ENCODE measurements around the gene AMOT.
A peak's percentile ranks its signal among the peaks of the same experiment; 100 is the strongest.

The AMOT gene

DNA sequence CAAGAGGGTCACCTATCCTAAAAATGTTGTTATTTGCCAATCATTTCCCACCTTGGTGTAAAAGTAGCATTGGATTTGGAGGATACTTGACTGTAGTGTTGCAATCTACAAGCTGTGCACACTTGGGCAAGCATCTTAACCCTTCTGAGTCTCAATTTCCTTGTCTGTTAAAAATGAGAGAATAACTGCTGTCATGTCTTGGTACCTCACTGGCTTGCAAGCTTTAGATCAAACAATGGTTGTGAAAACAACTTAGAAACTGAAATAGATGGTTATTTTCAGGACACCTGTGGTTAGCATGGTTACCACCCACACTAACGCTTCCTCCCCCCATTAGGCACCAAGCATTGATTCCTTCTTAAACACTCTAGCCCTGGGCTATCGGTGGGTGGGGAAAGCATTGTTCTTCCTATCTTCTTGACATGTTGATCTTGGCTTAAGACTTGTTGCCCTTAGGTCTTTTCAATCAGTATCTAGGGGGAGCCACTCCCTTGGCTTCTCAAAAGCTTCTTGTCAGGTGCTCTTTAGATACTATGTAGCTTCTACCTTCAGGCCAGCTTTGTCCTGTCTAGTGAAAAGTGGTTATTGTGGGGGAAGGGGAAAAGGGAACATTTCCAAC lies 10.6 kb upstream of the AMOT start:
- H3K27me3 Mint-ChIP-seq: peaks cover 3% of the 10 kb centered on the region
- no peaks in the 10 kb centered on the region for H3K36me3 Mint-ChIP-seq (ENCODE audit: low read depth)
- H3K9me3 Mint-ChIP-seq: no peaks in the 10 kb centered on the region
- H3K4me1 Mint-ChIP-seq (ENCODE audit: low read depth): peaks cover 5% of the 10 kb centered on the region
- H3K27ac Mint-ChIP-seq: no peak overlapping the region
- intact Hi-C loops (cut with micrococcal nuclease): no loop called here
- H3K4me3 Mint-ChIP-seq: no peak overlapping the region

GRCh38 chrX:112849016-112849415 lies 8.4 kb upstream of the AMOT start:
- no peak overlapping the region for H3K27ac Mint-ChIP-seq
- H3K36me3 Mint-ChIP-seq (ENCODE audit: low read depth): no peaks in the 10 kb centered on the region
- H3K4me1 Mint-ChIP-seq (ENCODE audit: low read depth): peaks cover 5% of the 10 kb centered on the region
- H3K27me3 Mint-ChIP-seq: peaks cover 3% of the 10 kb centered on the region
- H3K4me3 Mint-ChIP-seq: no peak overlapping the region
- intact Hi-C loops (cut with micrococcal nuclease): no loop called here
- no peaks in the 10 kb centered on the region for H3K9me3 Mint-ChIP-seq

- intact Hi-C loops (cut with micrococcal nuclease): no loop called here
Measured at GRCh38 chrX:112846782-112847181, 6.2 kb upstream of the AMOT start.

DNA sequence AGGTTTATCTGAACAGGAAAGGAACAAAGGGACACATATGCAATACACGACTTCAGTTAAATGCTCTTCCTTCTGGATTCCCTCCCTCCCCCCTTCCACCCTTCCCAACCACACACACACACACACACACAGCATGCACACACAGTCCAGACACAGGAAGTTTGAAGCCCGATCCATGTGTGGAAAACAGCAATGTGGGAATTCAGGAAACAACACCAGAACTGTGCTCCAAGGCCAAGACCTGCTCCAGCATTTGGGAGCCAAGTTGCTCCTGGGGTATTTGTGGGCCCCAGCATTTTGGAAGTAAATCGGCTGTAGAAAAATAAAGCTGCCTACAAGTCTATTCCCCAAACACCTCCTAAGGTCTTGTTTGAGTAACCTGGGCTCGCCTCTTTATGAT lies 5.6 kb upstream of the AMOT start:
- intact Hi-C loops (cut with micrococcal nuclease): no loop called here
- Mint-ChIP-seq H3K4me3 (no peak overlapping the region), H3K36me3 (ENCODE audit: low read depth) (no peaks in the 10 kb centered on the region), H3K27ac (no peak overlapping the region), H3K27me3 (peaks cover 3% of the 10 kb centered on the region), H3K9me3 (no peaks in the 10 kb centered on the region), H3K4me1 (ENCODE audit: low read depth) (peaks cover 5% of the 10 kb centered on the region)

More at GRCh38 chrX:112846782-112847181, 6.2 kb upstream of the AMOT start:
- Mint-ChIP-seq H3K9me3 (no peaks in the 10 kb centered on the region), H3K4me3 (no peak overlapping the region), H3K27me3 (peaks cover 6% of the 10 kb centered on the region), H3K36me3 (ENCODE audit: low read depth) (no peaks in the 10 kb centered on the region), H3K4me1 (ENCODE audit: low read depth) (peaks cover 5% of the 10 kb centered on the region), H3K27ac (no peak overlapping the region)

GRCh38 chrX:112844250-112844649 lies 3.6 kb upstream of the AMOT start:
- no peak overlapping the region for H3K27ac Mint-ChIP-seq
- H3K4me3 Mint-ChIP-seq: no peak overlapping the region
- peaks cover 5% of the 10 kb centered on the region for H3K4me1 Mint-ChIP-seq (ENCODE audit: low read depth)
- intact Hi-C loops (cut with micrococcal nuclease): no loop called here
- H3K36me3 Mint-ChIP-seq (ENCODE audit: low read depth): peaks cover 8% of the 10 kb centered on the region
- peaks cover 19% of the 10 kb centered on the region for H3K27me3 Mint-ChIP-seq
- no peaks in the 10 kb centered on the region for H3K9me3 Mint-ChIP-seq

- peaks cover 19% of the 10 kb centered on the region for H3K27me3 Mint-ChIP-seq
- no peaks in the 10 kb centered on the region for H3K4me1 Mint-ChIP-seq (ENCODE audit: low read depth)
- H3K36me3 Mint-ChIP-seq (ENCODE audit: low read depth): peaks cover 8% of the 10 kb centered on the region
- no peaks in the 10 kb centered on the region for H3K9me3 Mint-ChIP-seq
- intact Hi-C loops (cut with micrococcal nuclease): no loop called here
- H3K4me3 Mint-ChIP-seq: peak overlapping the region; percentile 84
- no peak overlapping the region for H3K27ac Mint-ChIP-seq
Measured at GRCh38 chrX:112841820-112842157, 1.2 kb upstream of the AMOT start.

- intact Hi-C loops (cut with micrococcal nuclease): no loop called here
- H3K4me1 Mint-ChIP-seq (ENCODE audit: low read depth): no peaks in the 10 kb centered on the region
- H3K27me3 Mint-ChIP-seq: peaks cover 19% of the 10 kb centered on the region
- peaks cover 8% of the 10 kb centered on the region for H3K36me3 Mint-ChIP-seq (ENCODE audit: low read depth)
- H3K4me3 Mint-ChIP-seq: peak overlapping the region; percentile 84
- H3K9me3 Mint-ChIP-seq: no peaks in the 10 kb centered on the region
- H3K27ac Mint-ChIP-seq: peak overlapping the region; percentile 69
Measured at GRCh38 chrX:112841114-112841819, 636 bp upstream of the AMOT start.

DNA sequence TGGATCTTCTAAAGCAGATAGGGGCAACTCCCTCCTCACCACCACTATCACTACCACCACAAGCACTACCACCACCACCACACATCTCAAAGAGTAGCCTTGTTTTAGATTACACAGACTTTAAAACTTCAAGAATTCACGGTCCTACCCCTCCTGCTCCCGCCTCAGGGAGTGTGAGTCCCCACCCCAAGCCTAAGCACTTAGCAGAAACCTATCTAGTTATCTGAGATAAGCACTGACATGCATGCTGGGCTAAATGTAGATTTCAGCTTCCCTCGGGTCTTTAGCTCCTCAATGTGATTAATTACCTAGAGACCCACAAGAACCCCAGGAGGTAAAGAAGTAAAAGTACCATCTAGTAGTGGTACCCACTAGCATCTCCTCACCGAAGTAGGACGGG lies 775 bp downstream of the AMOT start:
- H3K4me1 Mint-ChIP-seq (ENCODE audit: low read depth): no peaks in the 10 kb centered on the region
- peaks cover 19% of the 10 kb centered on the region for H3K27me3 Mint-ChIP-seq
- H3K36me3 Mint-ChIP-seq (ENCODE audit: low read depth): peaks cover 8% of the 10 kb centered on the region
- H3K27ac Mint-ChIP-seq: no peak overlapping the region
- intact Hi-C loops (cut with micrococcal nuclease): no loop called here
- peak overlapping the region; percentile 84 for H3K4me3 Mint-ChIP-seq
- H3K9me3 Mint-ChIP-seq: no peaks in the 10 kb centered on the region

GRCh38 chrX:112837531-112837930 lies 3.1 kb downstream of the AMOT start:
- intact Hi-C loops (cut with micrococcal nuclease): no loop called here
- no peak overlapping the region for H3K27ac Mint-ChIP-seq
- H3K27me3 Mint-ChIP-seq: peaks cover 16% of the 10 kb centered on the region
- no peak overlapping the region for H3K4me3 Mint-ChIP-seq
- no peaks in the 10 kb centered on the region for H3K4me1 Mint-ChIP-seq (ENCODE audit: low read depth)
- H3K36me3 Mint-ChIP-seq (ENCODE audit: low read depth): peaks cover 8% of the 10 kb centered on the region
- no peaks in the 10 kb centered on the region for H3K9me3 Mint-ChIP-seq

DNA sequence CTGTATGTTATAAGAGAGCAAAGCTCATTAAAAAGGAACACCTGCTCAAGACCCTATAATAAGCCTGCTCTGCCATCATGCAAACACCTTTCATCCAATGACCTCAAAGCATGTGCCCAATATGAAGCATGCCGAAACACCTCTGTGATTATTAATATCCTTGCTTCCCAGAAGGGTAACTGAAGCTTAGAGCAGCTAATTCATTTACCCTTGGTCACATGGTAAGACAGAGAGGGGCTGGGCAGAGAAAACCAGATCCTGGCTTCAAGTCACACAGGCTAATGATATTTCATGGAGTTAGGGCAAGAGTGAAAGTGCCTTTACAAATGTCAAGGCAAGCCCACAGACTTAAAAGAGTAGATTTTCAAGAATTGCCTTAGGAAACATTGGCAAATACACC lies 5.6 kb downstream of the AMOT start:
- no peaks in the 10 kb centered on the region for H3K4me1 Mint-ChIP-seq (ENCODE audit: low read depth)
- peaks cover 5% of the 10 kb centered on the region for H3K27me3 Mint-ChIP-seq
- H3K36me3 Mint-ChIP-seq (ENCODE audit: low read depth): no peaks in the 10 kb centered on the region
- no peak overlapping the region for H3K27ac Mint-ChIP-seq
- intact Hi-C loops (cut with micrococcal nuclease): no loop called here
- no peaks in the 10 kb centered on the region for H3K9me3 Mint-ChIP-seq
- no peak overlapping the region for H3K4me3 Mint-ChIP-seq

DNA sequence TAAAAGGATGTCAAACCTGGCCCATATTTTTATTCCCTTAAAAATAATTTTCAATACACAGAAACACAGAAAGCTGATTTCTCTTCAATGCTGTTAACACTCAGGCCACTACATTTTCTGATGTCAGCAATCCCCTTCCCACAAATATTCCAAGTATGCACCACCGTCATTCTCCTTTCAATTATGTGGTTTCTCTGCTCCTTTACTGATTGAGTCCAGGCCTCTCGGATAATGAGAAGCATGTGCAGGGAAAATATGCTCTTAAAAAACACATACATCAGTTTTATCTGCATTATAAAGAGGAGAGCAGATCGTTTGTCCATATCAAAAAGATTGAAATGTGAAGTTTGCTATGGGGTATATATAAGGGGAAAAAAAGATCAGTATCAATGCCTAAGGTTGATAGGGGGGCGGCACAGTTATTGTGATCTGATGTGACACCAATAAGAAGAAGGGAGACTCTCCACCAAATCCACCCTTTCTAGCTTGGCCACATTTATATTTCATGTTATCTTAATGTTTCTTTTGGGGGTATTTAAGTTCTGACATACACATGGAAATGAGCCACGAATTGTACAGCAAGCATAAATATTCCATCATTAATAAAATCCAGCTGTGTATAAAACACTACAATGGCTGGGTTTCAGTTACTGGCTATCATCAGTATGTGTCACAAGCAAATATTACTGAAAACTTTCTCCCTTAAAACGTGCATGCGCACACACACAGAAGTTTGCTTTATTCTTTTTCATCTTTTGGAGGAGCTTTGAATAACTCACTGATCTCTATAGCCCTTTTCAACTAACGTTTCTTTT lies 6.4 kb downstream of the AMOT start:
- intact Hi-C loops (cut with micrococcal nuclease): no loop called here
- H3K4me3 Mint-ChIP-seq: no peak overlapping the region
- no peaks in the 10 kb centered on the region for H3K9me3 Mint-ChIP-seq
- H3K4me1 Mint-ChIP-seq (ENCODE audit: low read depth): no peaks in the 10 kb centered on the region
- H3K27ac Mint-ChIP-seq: no peak overlapping the region
- no peaks in the 10 kb centered on the region for H3K27me3 Mint-ChIP-seq
- H3K36me3 Mint-ChIP-seq (ENCODE audit: low read depth): no peaks in the 10 kb centered on the region

GRCh38 chrX:112832481-112833095 lies 8.0 kb downstream of the AMOT start:
- Mint-ChIP-seq H3K4me3 (no peak overlapping the region), H3K9me3 (no peaks in the 10 kb centered on the region), H3K27me3 (no peaks in the 10 kb centered on the region), H3K27ac (no peak overlapping the region), H3K4me1 (ENCODE audit: low read depth) (no peaks in the 10 kb centered on the region), H3K36me3 (ENCODE audit: low read depth) (no peaks in the 10 kb centered on the region)
- intact Hi-C loops (cut with micrococcal nuclease): no loop called here

GRCh38 chrX:112830540-112830939 lies 10.1 kb downstream of the AMOT start:
- Mint-ChIP-seq H3K4me1 (ENCODE audit: low read depth) (no peaks in the 10 kb centered on the region), H3K9me3 (no peaks in the 10 kb centered on the region)
- intact Hi-C loops (cut with micrococcal nuclease): no loop called here

GRCh38 chrX:112827292-112827903 lies 13.2 kb downstream of the AMOT start:
- Mint-ChIP-seq H3K4me3 (no peak overlapping the region), H3K27me3 (no peaks in the 10 kb centered on the region), H3K36me3 (ENCODE audit: low read depth) (no peaks in the 10 kb centered on the region), H3K27ac (no peak overlapping the region), H3K9me3 (no peaks in the 10 kb centered on the region), H3K4me1 (ENCODE audit: low read depth) (no peaks in the 10 kb centered on the region)
- intact Hi-C loops (cut with micrococcal nuclease): no loop called here

More at GRCh38 chrX:112830540-112830939, 10.1 kb downstream of the AMOT start:
- Mint-ChIP-seq H3K27me3 (no peaks in the 10 kb centered on the region), H3K27ac (no peak overlapping the region), H3K4me3 (no peak overlapping the region), H3K36me3 (ENCODE audit: low read depth) (no peaks in the 10 kb centered on the region)

All from dendritic cell treated with granulocyte-macrophage colony-stimulating factor and Interleukin-4, amounts not matched to agents 40 ng/mL and 50 ng/mL, for 4 days (primary cell).